Measurements from ENCODE around the gene NELFB. TPM values are rescaled to one million over a fixed set of nuclear protein-coding genes. Genes with fewer than 3 reads are reported as not detected.
A peak's percentile ranks its signal among the peaks of the same experiment; 100 is the strongest.
"Not testable (repeated sequence)": the region's sequence is repeated elsewhere in the genome, so short reads cannot be mapped to it uniquely, and the experiment has no call there.

NELFB gene
- total and polyA plus RNA-seq, 4 donors, result 30.4 to 56.2 (median 44.2) TPM

GRCh38 chr9:137242269-137243203, 12.6 kb upstream of the NELFB start:
- H3K4me1 ChIP-seq (ENCODE audit: control insufficient read depth in 5 of 5, insufficient read depth in 5 of 5, low read length in 5 of 5), result peaks cover 0 to 18% (median 5%) of the 10 kb centered on the region in 5 donors

GRCh38 chr9:137243266-137243625, 11.9 kb upstream of the NELFB start:
- H3K4me3 ChIP-seq; H3K9me3 ChIP-seq (ENCODE audit: control insufficient read depth in 4 of 4, insufficient read depth in 3 of 4, low read length in 3 of 4); ATAC-seq (ENCODE audit: insufficient read depth, low FRiP score); H3K27ac ChIP-seq (ENCODE audit: low read depth in 1 of 2, low read length in 1 of 2); H3K9ac ChIP-seq (ENCODE audit: insufficient read depth in 1 of 2, low read length in 2 of 2); H3K27me3 ChIP-seq (ENCODE audit: control insufficient read depth in 3 of 3, insufficient read depth in 3 of 3, low read length in 2 of 3); DNase-seq: not testable (repeated sequence)
- WGBS, 2 donors, result 90 to 97% methylated on average over 18 of the region's 18 CpGs
- H3K36me3 ChIP-seq (ENCODE audit: control insufficient read depth in 4 of 4, insufficient read depth in 4 of 4, low read length in 4 of 4), result peaks cover 0 to 20% (median 12%) of the 10 kb centered on the region in 4 donors
- peaks cover 0 to 23% (median 8%) of the 10 kb centered on the region in 5 donors for H3K4me1 ChIP-seq (ENCODE audit: control insufficient read depth in 5 of 5, insufficient read depth in 5 of 5, low read length in 5 of 5)

More at GRCh38 chr9:137242269-137243203, 12.6 kb upstream of the NELFB start:
- ATAC-seq (ENCODE audit: insufficient read depth, low FRiP score) (no peak), DNase-seq (no peak)
- 79 to 86% methylated on average over 36 of the region's 36 CpGs for WGBS, 2 donors
- Histone ChIP-seq H3K4me3 (peak overlapping the region; percentile 84), H3K9me3 (ENCODE audit: control insufficient read depth in 4 of 4, insufficient read depth in 3 of 4, low read length in 3 of 4) (no peaks in the 10 kb centered on the region), H3K27me3 (ENCODE audit: control insufficient read depth in 3 of 3, insufficient read depth in 3 of 3, low read length in 2 of 3) (no peaks in the 10 kb centered on the region), H3K36me3 (ENCODE audit: control insufficient read depth in 4 of 4, insufficient read depth in 4 of 4, low read length in 4 of 4) (peaks cover 0 to 20% (median 12%) of the 10 kb centered on the region in 4 donors), H3K27ac (ENCODE audit: low read depth in 1 of 2, low read length in 1 of 2) (peak overlapping the region; percentile 78 to 90), H3K9ac (ENCODE audit: insufficient read depth in 1 of 2, low read length in 2 of 2) (peak overlapping the region in 1 of 2 donors; percentile 49)
- TF ChIP-seq, protein P1, sequence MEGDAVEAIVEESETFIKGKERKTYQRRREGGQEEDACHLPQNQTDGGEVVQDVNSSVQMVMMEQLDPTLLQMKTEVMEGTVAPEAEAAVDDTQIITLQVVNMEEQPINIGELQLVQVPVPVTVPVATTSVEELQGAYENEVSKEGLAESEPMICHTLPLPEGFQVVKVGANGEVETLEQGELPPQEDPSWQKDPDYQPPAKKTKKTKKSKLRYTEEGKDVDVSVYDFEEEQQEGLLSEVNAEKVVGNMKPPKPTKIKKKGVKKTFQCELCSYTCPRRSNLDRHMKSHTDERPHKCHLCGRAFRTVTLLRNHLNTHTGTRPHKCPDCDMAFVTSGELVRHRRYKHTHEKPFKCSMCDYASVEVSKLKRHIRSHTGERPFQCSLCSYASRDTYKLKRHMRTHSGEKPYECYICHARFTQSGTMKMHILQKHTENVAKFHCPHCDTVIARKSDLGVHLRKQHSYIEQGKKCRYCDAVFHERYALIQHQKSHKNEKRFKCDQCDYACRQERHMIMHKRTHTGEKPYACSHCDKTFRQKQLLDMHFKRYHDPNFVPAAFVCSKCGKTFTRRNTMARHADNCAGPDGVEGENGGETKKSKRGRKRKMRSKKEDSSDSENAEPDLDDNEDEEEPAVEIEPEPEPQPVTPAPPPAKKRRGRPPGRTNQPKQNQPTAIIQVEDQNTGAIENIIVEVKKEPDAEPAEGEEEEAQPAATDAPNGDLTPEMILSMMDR (IDR thresholded peaks at IDR 0.05; ENCODE audit: control extremely low read depth, extremely low read depth), result no peak

- no peak overlapping the region for H3K27ac ChIP-seq (ENCODE audit: low read depth in 1 of 2, low read length in 1 of 2)
- WGBS, 2 donors, result 71 to 78% methylated on average over 15 of the region's 15 CpGs
- no peaks in the 10 kb centered on the region for H3K27me3 ChIP-seq (ENCODE audit: control insufficient read depth in 3 of 3, insufficient read depth in 3 of 3, low read length in 2 of 3)
- H3K4me1 ChIP-seq (ENCODE audit: control insufficient read depth in 5 of 5, insufficient read depth in 5 of 5, low read length in 5 of 5), result peaks cover 0 to 23% (median 8%) of the 10 kb centered on the region in 5 donors
- TF ChIP-seq, protein P1 (IDR thresholded peaks at IDR 0.05; ENCODE audit: control extremely low read depth, extremely low read depth), result no peak
- no peak overlapping the region for H3K9ac ChIP-seq (ENCODE audit: insufficient read depth in 1 of 2, low read length in 2 of 2)
- no peaks in the 10 kb centered on the region for H3K9me3 ChIP-seq (ENCODE audit: control insufficient read depth in 4 of 4, insufficient read depth in 3 of 4, low read length in 3 of 4)
- ATAC-seq (ENCODE audit: insufficient read depth, low FRiP score), result no peak
- peak overlapping the region; percentile 0 for H3K4me3 ChIP-seq
- H3K36me3 ChIP-seq (ENCODE audit: control insufficient read depth in 4 of 4, insufficient read depth in 4 of 4, low read length in 4 of 4), result peaks cover 0 to 20% (median 12%) of the 10 kb centered on the region in 4 donors
- no peak for DNase-seq
These were observed 11.3 kb upstream of the NELFB start for GRCh38 chr9:137243626-137244485.
